Measurements from ENCODE around the gene OR56B1. TPM values are rescaled to one million over a fixed set of nuclear protein-coding genes. Genes with fewer than 3 reads are reported as not detected.

The OR56B1 gene
- polyA plus RNA-seq, 2 donors: not detected

DNA sequence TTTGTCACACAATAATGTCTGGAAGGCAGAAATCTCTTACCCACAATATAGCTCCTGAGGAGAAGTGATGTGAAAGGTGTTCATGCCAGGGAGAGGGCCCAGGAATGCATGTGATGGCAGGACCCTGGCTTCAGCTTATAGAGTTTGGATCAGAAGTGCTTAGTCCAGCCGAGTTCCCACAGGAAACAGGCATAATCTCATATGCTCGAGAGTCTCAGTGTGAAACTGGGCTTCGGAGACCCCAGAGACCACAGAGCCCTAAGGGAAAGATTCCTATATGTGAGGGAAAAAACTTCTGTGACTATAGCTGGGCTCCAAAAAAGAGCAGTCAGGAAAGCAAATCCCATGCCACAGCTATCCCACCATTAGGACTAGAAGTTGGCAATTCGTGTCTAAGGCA, 47.0 kb downstream of the OR56B1 start, which contains the start of gene OR52N5:
TSS of gene OR52N5 (minus strand) at position 101 of the 400 bp plus-strand sequence. CDS start 4,721 bp downstream, outside the sequence.
- 37 to 54% methylated on average over 4 of the region's 4 CpGs for WGBS, 2 donors
- no peaks in the 10 kb centered on the region for H3K9me3 ChIP-seq (ENCODE audit: control insufficient read depth in 2 of 2, insufficient read depth in 1 of 2, low read depth in 1 of 2, low read length in 1 of 2)
- H3K4me1 ChIP-seq (ENCODE audit: control insufficient read depth in 2 of 2, insufficient read depth in 2 of 2, low read length in 1 of 2): no peaks in the 10 kb centered on the region
- no peak within 1 kb of the TSS for H3K27ac ChIP-seq (ENCODE audit: low read depth in 2 of 2, low read length in 1 of 2)
- no peaks in the 10 kb centered on the region for H3K36me3 ChIP-seq (ENCODE audit: control insufficient read depth in 2 of 2, insufficient read depth in 2 of 2, low read length in 1 of 2)
- no peak within 1 kb of the TSS for H3K4me3 ChIP-seq (ENCODE audit: low read depth in 1 of 2, low read length in 2 of 2)
- H3K27me3 ChIP-seq (ENCODE audit: control insufficient read depth in 1 of 2, insufficient read depth in 2 of 2, low read length in 2 of 2): no peaks in the 10 kb centered on the region

Other genes starting within 250 kb of the OR56B1 start
- gene OR52D1, start 247.8 kb upstream of the OR56B1 start, polyA plus RNA-seq: not detected
- gene UBQLN3, start 226.5 kb upstream of the OR56B1 start, polyA plus RNA-seq: not detected
- under 1 TPM; 0.15 to 0.49 TPM for gene UBQLNL, start 219.7 kb upstream of the OR56B1 start, polyA plus RNA-seq
- not detected for gene OR52H1, start 187.9 kb upstream of the OR56B1 start, polyA plus RNA-seq
- not detected for gene OR52B6, start 155.6 kb upstream of the OR56B1 start, polyA plus RNA-seq
- gene TRIM6, start 139.8 kb upstream of the OR56B1 start, polyA plus RNA-seq: 1 to 10 TPM; 4.9 to 5.2 TPM
- gene TRIM34, start 111.4 kb upstream of the OR56B1 start, polyA plus RNA-seq: 1 to 10 TPM; 2.5 to 2.6 TPM
- gene TRIM5, start 51.4 kb upstream of the OR56B1 start, polyA plus RNA-seq: 1 to 10 TPM; 5.8 to 6.7 TPM
- 10 to 100 TPM; 13.4 to 18.3 TPM for gene TRIM22, start 46.7 kb upstream of the OR56B1 start, polyA plus RNA-seq
- gene OR52N4, start 17.8 kb downstream of the OR56B1 start, polyA plus RNA-seq: under 1 TPM in 1 of 2 donors, not detected in 1; 0.04 TPM
- gene OR52N5, start 46.9 kb downstream of the OR56B1 start, polyA plus RNA-seq: not detected
- gene OR52N1, start 54.8 kb downstream of the OR56B1 start, polyA plus RNA-seq: not detected
- gene OR52N2, start 72.5 kb downstream of the OR56B1 start, polyA plus RNA-seq: not detected
- gene OR52E6, start 105.4 kb downstream of the OR56B1 start, polyA plus RNA-seq: not detected
- not detected for gene OR52E8, start 121.2 kb downstream of the OR56B1 start, polyA plus RNA-seq
- gene OR52E4, start 144.2 kb downstream of the OR56B1 start, polyA plus RNA-seq: not detected
- gene OR52E5, start 156.8 kb downstream of the OR56B1 start, polyA plus RNA-seq: not detected
- gene OR56A3, start 205.8 kb downstream of the OR56B1 start, polyA plus RNA-seq: not detected
- not detected for gene OR56A5, start 232.0 kb downstream of the OR56B1 start, polyA plus RNA-seq

Measured in esophagus (tissue), 2 donors.